HG02884 (cell line): ENCODE measurements around the gene GJA3.

Experiments
- ATAC-seq: cut with Tn5 transposase; IDR thresholded peaks from one replicate; pipeline ENCODE4 v1.9.1; 2021; ENCODE audit warnings: mild to moderate bottlenecking, moderate library complexity; ENCODE audit not compliant: unreplicated experiment

The GJA3 gene

GRCh38 chr13:20151016-20151415 is 9.8 kb downstream of the GJA3 start:
- ATAC-seq, result no peak

GRCh38 chr13:20150561-20150960 is 10.3 kb downstream of the GJA3 start:
- no peak for ATAC-seq

GRCh38 chr13:20149762-20150161 is 11.1 kb downstream of the GJA3 start:
- ATAC-seq, result no peak

- no peak for ATAC-seq
Observed at GRCh38 chr13:20148501-20149183, 12.2 kb downstream of the GJA3 start.

- no peak for ATAC-seq
Observed at GRCh38 chr13:20146381-20146780, 14.5 kb downstream of the GJA3 start.

GRCh38 chr13:20145521-20145920 is 15.3 kb downstream of the GJA3 start:
- no peak for ATAC-seq

- ATAC-seq, result no peak
Observed at GRCh38 chr13:20144141-20144850, 16.6 kb downstream of the GJA3 start.

- ATAC-seq, result no peak
Observed at GRCh38 chr13:20142927-20143480, 17.8 kb downstream of the GJA3 start.

- no peak for ATAC-seq
Observed at GRCh38 chr13:20142023-20142926, 18.6 kb downstream of the GJA3 start.

GRCh38 chr13:20141238-20142022 is 19.4 kb downstream of the GJA3 start:
- no peak for ATAC-seq

GRCh38 chr13:20140487-20140886 is 20.4 kb downstream of the GJA3 start:
- no peak for ATAC-seq

- no peak for ATAC-seq
Observed at GRCh38 chr13:20137875-20138274, 23.0 kb downstream of the GJA3 start.

GRCh38 chr13:20136781-20137703 is 23.8 kb downstream of the GJA3 start:
- no peak for ATAC-seq

GRCh38 chr13:20134732-20135131 is 26.1 kb downstream of the GJA3 start:
- ATAC-seq, result no peak

GRCh38 chr13:20132052-20132634 is 28.7 kb downstream of the GJA3 start:
- no peak for ATAC-seq

GRCh38 chr13:20131057-20131832 is 29.6 kb downstream of the GJA3 start:
- no peak for ATAC-seq

GRCh38 chr13:20130652-20131051 is 30.2 kb downstream of the GJA3 start:
- no peak for ATAC-seq

- no peak for ATAC-seq
Observed at GRCh38 chr13:20130012-20130411, 30.8 kb downstream of the GJA3 start.
